HG03520 (cell line): ENCODE measurements around the gene ACE.

ENCODE experiments used
- ATAC-seq: cut with Tn5 transposase; IDR thresholded peaks from one replicate; pipeline ENCODE4 v1.9.1; 2021; ENCODE audit warnings: mild to moderate bottlenecking, moderate library complexity; ENCODE audit not compliant: unreplicated experiment

Gene ACE

DNA sequence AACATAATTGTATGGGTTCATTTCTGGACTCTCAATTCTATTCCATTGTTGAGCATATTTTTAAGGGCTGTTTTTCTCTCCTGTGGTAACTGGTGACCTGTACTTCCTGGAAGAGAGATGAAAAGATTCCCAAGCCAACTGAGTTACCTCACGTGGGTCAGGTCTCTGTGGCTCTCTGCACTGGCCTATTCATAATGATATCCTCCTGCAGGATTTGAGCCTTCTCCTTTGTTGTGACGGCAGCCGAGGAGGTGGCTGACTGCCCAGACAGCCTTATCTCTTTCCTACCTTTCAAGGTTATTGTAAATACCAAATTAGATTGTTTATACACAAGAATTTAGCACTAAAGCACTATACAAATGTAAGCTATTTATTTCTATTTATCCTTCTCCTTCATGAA is 2.7 kb upstream of the ACE start:
- ATAC-seq = no peak

DNA sequence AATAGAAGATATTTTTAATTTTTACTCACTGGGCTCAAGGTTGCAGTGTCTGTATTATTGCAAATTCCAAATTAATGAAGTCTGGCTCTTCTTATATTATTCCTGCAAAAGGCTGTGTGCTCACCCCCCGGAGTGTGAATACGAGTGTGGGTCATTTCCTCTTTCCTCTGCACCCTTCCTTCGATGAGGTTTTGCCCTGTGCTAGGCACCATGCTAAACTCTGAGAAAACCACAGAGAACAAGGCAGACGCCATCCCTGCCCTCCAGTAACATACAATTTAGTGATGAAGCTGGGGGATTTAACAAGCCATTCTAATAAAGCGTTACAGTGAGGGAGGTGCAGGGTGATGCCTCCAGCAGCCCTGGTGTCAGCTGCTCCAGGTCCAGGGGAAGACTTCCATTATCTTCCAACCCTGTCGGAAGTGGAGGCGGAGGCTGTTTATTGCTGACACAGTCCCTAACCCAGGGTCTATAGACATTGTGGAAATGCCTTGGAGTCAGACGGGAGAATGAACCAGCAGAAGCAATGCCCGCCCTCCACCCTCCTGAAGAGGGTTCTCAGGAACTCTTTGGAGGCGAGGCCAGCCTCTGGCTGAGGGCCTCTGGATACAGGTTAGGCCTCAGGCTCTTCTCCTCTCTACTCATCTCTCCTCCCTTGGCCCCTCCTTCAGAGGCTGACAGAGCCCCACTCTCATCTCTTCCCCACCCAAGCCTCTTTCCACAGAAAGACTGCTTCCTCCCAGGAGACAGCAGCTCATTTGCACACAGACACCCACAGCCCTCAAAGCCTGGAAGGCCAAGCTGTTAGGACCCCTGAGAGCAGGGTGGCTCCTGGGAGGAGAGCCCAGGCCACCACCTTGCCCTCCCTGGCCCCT is 2.0 kb upstream of the ACE start:
- ATAC-seq = no peak

DNA sequence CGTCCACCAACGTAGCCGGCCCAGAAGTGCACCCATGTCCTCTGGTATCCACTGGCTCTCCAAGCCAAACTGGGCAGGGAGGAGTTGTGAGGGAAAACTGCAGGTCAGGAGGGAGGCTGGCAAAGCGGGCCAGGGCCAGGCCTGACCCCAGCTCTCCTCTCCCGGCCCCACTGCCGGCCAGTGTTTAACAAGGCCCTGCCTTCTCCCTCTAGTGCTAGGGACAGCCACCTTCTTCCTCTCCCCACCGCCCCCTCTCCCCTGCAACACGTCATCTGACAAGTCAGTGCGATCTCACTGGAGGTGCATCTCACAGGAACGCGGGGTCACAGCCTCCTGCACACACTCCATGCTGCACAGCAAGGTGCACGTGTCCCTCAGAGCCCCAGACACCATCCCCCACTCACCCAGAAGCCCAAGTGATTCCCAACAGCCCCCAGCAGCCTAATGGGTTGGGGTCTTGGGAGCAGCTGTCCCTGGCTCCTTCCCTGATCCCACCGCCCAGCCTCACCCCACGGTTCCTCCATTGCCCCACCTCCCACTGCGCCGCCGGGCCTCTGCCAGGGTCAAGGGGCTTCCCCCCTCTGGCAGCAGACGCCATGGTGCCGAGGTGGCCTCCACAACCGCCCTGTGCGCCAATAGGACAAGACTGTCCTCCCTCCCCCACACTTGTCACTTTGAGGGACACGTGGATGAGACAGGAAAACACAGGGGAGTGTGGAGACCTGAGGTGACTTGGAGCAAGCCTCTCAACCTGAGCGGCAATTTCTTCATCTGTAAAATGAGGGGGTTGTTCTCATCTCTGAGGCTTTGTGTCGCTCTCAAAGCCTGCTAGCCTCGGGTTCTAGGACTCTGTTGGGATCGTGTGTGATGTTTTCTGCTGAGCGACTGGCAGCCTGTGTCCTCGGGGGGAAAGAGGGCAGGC is 1.1 kb upstream of the ACE start:
- ATAC-seq = no peak

DNA sequence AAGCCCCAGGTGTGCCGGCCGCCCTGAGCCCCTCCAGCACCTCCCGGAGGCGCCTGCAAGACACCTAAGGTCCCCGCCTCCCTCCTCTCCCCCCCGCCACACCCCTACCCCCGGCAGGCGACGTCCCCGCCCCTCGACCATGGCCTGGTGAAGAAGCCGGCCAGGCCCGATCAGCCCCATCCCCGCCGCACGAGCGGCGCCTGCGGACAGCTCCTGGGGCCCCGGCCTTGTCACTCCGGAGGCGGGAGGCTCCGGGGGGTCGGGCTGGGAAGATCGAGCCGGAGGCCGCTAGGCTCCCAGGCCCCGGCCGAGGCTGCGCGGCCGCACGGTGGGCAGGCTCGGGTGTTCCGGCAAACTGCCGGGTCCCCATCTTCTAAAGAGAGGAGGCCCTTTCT is 405 bp upstream of the ACE start:
- ATAC-seq = no peak

DNA sequence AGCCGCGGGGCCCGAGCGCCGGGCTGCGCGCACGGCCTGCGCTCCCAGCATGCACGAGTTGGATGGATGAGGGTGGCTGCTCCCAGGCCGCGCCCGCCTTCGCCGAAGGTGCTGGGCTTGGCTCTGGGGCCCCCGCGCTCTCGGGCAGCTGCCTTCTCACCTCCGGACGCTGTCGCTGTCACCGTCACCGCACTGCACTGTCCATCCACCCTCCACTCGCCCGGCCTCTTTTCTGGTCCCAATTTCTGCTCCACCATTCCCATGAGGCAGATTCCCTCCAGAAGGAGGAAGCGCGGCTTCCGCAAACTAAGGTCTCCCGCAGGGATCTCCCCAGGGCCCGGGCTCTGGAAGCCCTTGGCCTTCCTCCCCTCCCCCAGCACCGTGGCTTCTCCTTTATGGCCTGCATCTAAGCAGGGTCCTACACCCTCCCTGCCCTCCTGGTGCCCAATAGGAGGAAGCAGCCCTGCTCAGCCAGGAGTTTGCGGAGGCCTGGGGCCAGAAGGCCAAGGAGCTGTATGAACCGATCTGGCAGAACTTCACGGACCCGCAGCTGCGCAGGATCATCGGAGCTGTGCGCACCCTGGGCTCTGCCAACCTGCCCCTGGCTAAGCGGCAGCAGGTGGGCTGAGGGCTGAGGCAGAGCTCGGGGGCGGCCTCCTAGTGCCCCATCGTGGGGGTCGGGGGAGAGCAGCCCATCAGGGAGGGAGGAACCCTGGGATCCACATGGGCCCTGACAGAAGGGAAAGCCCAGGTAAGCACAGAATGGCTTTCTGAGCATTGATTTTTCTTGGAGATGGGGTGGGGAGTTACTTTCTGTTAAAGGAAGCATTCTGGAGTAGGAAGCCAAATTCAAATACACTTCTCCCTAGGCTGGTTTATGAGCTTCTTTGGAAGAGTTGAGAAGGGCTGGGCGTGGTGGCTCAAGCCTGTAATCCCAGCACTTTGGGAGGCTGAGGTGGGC is 899 bp downstream of the ACE start:
- ATAC-seq = no peak

DNA sequence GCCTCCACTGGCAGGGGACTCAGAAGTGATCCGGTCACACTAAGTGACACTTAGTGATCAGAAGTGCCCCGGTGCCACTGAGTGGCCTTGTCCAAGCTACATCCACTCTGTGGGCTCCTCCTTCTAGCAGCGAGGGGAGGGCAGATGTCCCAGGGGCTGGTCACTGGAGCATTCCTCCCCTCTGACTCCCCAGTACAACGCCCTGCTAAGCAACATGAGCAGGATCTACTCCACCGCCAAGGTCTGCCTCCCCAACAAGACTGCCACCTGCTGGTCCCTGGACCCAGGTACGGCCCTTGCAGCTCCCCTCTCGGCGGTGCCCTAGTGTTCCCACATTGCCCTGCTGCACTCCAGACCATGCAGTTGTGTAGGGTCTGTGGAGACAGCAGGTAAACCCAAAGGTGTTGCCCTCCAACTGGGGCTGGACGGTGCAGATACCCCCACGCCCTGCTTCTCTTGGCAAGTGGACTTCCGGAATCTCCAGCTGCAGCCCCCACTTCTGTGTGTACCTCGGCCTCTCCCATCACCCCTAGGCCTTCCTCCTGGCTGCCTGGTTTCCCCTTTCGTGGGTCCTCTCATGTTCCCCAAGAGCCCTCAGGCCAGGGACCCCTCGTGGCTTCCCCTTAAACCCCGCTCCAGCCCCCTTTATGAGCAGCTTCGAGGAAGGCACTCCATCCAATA is 2.1 kb downstream of the ACE start:
- peak; percentile 62 for ATAC-seq

DNA sequence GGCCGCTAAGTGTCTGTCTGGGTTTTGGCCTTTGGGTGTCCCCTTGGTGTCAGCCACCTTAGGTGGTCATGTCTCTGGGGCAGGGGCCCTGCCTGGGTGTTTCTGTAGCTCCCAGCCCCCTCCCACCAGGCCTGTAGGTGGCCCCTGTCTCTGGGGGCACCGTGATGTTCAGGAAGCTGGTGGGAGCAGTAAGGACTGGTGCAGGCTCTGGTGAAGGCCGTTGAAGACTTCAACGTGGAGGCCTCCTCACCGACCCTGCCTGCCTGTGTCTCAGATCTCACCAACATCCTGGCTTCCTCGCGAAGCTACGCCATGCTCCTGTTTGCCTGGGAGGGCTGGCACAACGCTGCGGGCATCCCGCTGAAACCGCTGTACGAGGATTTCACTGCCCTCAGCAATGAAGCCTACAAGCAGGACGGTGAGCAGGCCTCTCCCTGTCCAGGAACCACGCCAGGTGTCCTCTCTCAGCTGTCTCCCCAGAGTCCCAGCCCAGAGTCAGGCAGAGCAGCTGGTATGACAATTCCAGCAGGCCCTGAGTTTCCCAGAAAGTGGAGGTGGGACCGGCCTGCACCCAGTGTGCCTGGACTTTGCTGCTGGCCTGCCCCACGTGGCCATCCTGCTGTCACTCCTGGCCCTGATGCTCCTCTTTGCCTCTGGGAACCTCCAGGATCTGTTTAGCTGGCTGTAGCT is 2.8 kb downstream of the ACE start:
- ATAC-seq = no peak

DNA sequence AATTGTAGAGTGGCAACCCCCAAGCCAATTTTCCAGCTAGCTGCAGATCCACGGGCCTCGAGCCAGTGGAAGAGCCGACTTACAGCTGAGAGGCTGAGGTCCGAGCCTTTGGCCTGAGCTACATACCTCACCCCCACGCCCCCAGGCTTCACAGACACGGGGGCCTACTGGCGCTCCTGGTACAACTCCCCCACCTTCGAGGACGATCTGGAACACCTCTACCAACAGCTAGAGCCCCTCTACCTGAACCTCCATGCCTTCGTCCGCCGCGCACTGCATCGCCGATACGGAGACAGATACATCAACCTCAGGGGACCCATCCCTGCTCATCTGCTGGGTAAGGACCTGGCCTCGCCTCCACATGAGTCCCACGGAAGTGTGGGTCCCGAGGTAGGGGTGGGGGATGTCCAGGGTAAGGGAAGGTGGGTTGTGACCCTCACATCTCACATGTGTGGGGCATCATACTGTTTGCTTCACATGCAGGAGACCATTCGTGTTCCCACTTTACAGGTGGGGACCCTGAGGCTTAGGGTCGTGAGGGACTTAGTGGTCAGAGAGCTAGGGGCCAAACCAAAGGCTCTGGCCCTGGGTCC is 3.4 kb downstream of the ACE start:
- no peak for ATAC-seq

DNA sequence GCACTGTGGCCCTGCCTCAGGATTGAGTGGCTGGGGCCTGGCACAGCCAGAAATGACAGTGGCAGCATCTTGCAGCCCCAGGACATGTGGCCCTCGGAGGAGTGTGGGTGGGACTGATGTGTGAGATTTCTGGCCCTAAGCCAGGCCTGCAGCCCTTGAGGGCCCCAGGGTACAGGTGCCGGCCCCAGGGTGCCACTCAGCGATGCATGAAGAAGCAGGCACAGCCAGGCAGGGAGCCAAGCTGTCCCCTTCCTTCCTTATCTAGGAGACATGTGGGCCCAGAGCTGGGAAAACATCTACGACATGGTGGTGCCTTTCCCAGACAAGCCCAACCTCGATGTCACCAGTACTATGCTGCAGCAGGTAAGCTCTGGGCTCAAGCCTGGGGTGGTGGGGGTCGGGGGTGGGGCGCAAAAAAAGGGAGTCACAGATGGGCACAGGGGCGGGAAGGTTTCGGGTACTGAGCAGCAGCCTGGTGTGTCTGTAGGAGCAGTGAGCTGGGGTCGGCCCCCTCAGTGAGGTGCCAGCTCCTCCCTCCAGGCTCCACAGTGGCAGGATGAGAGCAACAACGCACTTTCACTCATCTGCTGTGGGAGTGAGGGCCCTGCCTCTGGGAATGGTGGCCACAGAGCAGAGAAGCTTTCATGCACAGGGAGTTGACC is 4.1 kb downstream of the ACE start:
- ATAC-seq = no peak

DNA sequence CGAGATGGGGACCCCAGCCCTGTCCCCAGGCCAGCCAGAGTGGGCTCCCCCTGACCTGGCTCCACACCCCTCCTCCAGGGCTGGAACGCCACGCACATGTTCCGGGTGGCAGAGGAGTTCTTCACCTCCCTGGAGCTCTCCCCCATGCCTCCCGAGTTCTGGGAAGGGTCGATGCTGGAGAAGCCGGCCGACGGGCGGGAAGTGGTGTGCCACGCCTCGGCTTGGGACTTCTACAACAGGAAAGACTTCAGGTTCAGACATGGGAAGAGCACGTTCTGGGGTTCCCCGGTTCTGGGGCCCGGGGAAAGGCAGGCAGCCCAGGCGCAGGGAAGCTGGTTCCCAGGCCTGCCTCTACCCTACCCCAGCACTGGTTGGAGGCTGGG is 4.6 kb downstream of the ACE start:
- no peak for ATAC-seq

DNA sequence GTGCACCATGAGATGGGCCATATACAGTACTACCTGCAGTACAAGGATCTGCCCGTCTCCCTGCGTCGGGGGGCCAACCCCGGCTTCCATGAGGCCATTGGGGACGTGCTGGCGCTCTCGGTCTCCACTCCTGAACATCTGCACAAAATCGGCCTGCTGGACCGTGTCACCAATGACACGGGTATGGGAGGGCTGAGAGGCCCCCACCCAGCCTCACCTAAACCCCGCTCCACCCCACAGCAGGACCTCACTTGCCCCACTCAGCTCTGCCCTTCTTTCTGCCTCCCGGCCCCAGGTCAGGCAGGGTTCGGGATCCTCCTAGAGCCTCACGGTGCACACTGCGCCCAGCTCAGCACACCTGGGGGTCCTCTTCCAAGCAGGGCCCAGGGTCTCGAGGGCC is 5.6 kb downstream of the ACE start:
- no peak for ATAC-seq

DNA sequence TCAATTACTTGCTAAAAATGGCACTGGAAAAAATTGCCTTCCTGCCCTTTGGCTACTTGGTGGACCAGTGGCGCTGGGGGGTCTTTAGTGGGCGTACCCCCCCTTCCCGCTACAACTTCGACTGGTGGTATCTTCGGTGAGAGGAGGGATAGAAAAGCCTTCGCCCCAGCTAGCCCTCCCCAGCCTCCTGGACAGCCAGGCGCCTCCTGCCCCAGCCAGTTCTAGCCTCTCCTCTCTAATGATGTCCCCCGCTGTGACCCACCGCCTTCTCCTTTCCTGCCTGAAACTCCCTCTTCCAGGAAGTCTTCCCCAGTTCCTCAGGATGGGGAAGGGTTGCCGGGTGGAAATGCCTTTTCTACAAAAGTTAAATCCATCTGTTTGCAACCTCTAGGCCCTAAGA is 6.2 kb downstream of the ACE start:
- no peak for ATAC-seq

DNA sequence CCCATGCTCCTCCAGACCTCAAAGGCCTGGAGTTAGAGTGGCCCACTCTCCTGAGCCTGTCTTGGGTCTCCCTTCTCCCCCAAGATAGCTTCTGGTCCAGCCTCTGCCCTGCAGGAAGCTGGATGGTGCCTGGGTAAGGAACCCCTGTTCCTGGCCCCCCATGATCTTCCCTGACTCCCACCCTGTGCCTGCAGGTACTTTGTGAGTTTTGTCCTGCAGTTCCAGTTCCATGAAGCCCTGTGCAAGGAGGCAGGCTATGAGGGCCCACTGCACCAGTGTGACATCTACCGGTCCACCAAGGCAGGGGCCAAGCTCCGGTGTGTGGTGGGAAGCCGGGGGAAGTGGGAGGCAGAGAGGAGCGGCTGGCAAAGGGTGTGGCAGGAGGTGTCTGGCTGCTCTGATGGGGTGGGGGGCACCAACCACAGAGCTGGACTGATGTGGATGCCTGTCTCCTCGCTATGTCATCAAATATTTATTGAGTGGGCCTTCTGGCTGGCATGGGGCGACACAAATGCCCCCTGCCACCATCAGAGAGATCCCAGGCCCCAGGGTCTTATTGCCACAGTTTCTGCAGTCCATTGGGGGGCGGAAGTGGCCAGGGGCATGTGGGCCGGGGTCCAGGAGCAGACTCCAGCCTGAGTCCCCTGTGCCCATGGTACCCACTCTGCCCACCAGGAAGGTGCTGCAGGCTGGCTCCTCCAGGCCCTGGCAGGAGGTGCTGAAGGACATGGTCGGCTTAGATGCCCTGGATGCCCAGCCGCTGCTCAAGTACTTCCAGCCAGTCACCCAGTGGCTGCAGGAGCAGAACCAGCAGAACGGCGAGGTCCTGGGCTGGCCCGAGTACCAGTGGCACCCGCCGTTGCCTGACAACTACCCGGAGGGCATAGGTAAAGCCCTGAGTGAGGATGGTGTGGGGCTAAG is 7.1 kb downstream of the ACE start:
- no peak for ATAC-seq

DNA sequence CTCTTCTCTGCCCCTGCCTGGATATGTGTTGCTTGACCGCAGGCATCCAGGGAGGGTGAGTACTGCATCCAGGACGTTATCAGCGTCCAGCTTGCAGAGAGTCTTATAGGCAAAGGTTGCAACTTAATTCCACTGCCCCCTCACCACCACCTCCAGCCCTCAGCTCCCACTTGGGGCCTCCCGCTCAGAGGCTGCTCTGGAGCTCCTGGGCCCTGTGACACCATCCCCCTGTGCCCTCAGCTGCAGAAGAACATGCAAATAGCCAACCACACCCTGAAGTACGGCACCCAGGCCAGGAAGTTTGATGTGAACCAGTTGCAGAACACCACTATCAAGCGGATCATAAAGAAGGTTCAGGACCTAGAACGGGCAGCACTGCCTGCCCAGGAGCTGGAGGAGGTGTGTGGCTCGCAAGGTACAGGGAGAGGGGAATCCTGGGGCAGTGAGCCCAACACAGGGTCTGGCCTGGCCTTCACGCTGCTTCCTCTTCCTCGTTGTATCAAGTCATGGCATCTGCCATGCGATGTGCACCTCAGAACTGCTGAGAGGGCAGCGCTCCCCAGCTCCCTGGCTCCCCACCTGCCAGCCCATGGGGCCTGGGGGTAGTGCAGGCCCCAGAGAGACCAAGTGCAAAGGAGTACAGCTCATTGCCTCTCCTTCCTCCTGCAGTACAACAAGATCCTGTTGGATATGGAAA is 9.6 kb downstream of the ACE start:
- ATAC-seq = no peak

DNA sequence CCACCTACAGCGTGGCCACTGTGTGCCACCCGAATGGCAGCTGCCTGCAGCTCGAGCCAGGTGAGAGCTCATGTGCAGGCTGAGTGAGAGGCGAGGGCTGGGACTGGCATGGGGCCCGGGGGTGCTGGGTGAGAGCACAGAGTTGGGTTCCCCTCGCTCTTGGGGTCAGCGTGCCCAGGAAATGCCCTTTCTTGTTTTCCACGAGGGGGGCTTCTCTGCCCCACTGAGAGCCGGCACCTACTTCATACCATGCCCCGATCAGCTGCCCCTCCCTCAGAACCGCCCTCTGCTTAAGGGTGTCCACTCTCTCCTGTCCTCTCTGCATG is 10.1 kb downstream of the ACE start:
- no peak for ATAC-seq

DNA sequence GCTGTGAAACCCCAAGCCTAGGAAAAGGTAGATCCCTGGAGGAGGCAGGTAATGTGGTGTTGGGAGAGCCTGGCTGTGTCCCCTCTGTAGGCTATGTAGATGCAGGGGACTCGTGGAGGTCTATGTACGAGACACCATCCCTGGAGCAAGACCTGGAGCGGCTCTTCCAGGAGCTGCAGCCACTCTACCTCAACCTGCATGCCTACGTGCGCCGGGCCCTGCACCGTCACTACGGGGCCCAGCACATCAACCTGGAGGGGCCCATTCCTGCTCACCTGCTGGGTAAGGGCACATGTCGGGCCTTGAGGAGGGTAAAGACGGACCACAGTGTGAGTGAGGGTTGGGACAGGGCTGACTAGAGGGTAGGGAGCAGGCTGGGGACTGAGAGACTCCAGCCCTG is 12.0 kb downstream of the ACE start:
- no peak for ATAC-seq

DNA sequence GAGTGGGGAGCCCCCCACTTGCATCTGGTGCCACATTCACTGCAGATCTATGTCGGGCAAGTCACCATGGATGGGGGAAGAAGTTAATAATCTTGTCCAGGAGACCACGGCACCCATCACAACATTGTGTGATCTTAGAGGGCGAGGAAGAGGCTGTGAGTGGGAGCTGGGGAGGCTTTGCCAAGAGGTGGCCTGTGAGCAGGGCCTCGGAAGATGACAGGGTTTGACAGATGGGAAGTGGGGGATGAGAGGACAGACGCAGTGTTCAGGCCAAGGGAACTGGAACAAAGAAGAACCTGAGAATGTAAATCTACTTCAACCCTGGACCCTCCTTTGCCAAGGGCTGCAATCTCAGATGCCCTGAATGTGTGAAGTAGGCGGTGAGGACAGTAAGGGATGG is 12.4 kb downstream of the ACE start:
- ATAC-seq = no peak
